Ectodermal cell (in vitro differentiated cells): Measurements from ENCODE around the gene GAB1.

Experiments
- H3K27ac ChIP-seq: 2 replicates; pipeline ENCODE4 v1.7.0; 2013; ENCODE audit warnings: mild to moderate bottlenecking, low read depth, low read length; ENCODE audit not compliant: insufficient read depth, poor library complexity, severe bottlenecking
- H3K27me3 ChIP-seq: 2 replicates; pipeline ENCODE4 v1.7.0; 2013; ENCODE audit warnings: mild to moderate bottlenecking, low read length; ENCODE audit not compliant: insufficient read depth, control insufficient read depth, poor library complexity, severe bottlenecking
- H3K36me3 ChIP-seq: one replicate; pipeline ENCODE4 v1.7.0; 2013; ENCODE audit warnings: low read length; ENCODE audit not compliant: control insufficient read depth, insufficient read depth
- H3K4me1 ChIP-seq: one replicate; pipeline ENCODE4 v1.7.0; 2013; ENCODE audit warnings: low read length; ENCODE audit not compliant: control insufficient read depth, insufficient read depth
- H3K4me3 ChIP-seq: 2 replicates; pipeline ENCODE4 v1.7.0; 2013; ENCODE audit warnings: low read depth, low read length, control low read depth; ENCODE audit not compliant: insufficient read depth
- H3K9me3 ChIP-seq: 2 replicates; pipeline ENCODE4 v1.7.0; 2013; ENCODE audit warnings: mild to moderate bottlenecking, low read length, moderate library complexity; ENCODE audit not compliant: control insufficient read depth
- WGBS, 2 experiments: methylation state at CpG; one replicate each; pipeline ENCODE4 v1.1.7; 2013; ENCODE audit warnings: missing lambda C conversion rate in 2 of 2; 5-methylcytosine and 5-hydroxymethylcytosine counted together

GAB1 gene

GRCh38 chr4:143357161-143357845, 20.6 kb downstream of the GAB1 start:
- WGBS, 2 experiments: 95 to 100% methylated on average over 1 of the region's 1 CpG
- H3K4me3 ChIP-seq: no peak overlapping the region
- peaks cover 8% of the 10 kb centered on the region for H3K4me1 ChIP-seq
- H3K27me3 ChIP-seq: no peaks in the 10 kb centered on the region
- no peaks in the 10 kb centered on the region for H3K9me3 ChIP-seq
- no peaks in the 10 kb centered on the region for H3K36me3 ChIP-seq
- no peak overlapping the region for H3K27ac ChIP-seq

- no peak overlapping the region for H3K4me3 ChIP-seq
- H3K27me3 ChIP-seq: no peaks in the 10 kb centered on the region
- no peaks in the 10 kb centered on the region for H3K9me3 ChIP-seq
- no peaks in the 10 kb centered on the region for H3K36me3 ChIP-seq
- WGBS, 2 experiments: 89 to 94% methylated on average over 2 of the region's 3 CpGs
- H3K4me1 ChIP-seq: peaks cover 8% of the 10 kb centered on the region
- no peak overlapping the region for H3K27ac ChIP-seq
Measured at GRCh38 chr4:143358419-143358818, 21.7 kb downstream of the GAB1 start.

- H3K36me3 ChIP-seq: no peaks in the 10 kb centered on the region
- no peak overlapping the region for H3K4me3 ChIP-seq
- WGBS, 2 experiments: 82 to 90% methylated on average over 6 of the region's 6 CpGs
- H3K9me3 ChIP-seq: no peaks in the 10 kb centered on the region
- no peak overlapping the region for H3K27ac ChIP-seq
- no peaks in the 10 kb centered on the region for H3K27me3 ChIP-seq
- peaks cover 8% of the 10 kb centered on the region for H3K4me1 ChIP-seq
Measured at GRCh38 chr4:143358923-143359643, 22.4 kb downstream of the GAB1 start.

- Histone ChIP-seq H3K4me1 (peaks cover 8% of the 10 kb centered on the region), H3K27ac (no peak overlapping the region), H3K36me3 (no peaks in the 10 kb centered on the region), H3K4me3 (no peak overlapping the region), H3K9me3 (no peaks in the 10 kb centered on the region), H3K27me3 (no peaks in the 10 kb centered on the region)
- 81% methylated on average over 1 of the region's 1 CpG for WGBS, 2 experiments
Measured at GRCh38 chr4:143359644-143360193, 23.0 kb downstream of the GAB1 start.

GRCh38 chr4:143360838-143361625, 24.4 kb downstream of the GAB1 start:
- no peaks in the 10 kb centered on the region for H3K9me3 ChIP-seq
- 86 to 100% methylated on average over 1 of the region's 1 CpG for WGBS, 2 experiments
- H3K4me3 ChIP-seq: no peak overlapping the region
- no peak overlapping the region for H3K27ac ChIP-seq
- no peaks in the 10 kb centered on the region for H3K36me3 ChIP-seq
- H3K4me1 ChIP-seq: no peaks in the 10 kb centered on the region
- H3K27me3 ChIP-seq: no peaks in the 10 kb centered on the region

GRCh38 chr4:143362349-143363046, 25.8 kb downstream of the GAB1 start:
- Histone ChIP-seq H3K4me3 (no peak overlapping the region), H3K4me1 (no peaks in the 10 kb centered on the region), H3K36me3 (no peaks in the 10 kb centered on the region), H3K9me3 (no peaks in the 10 kb centered on the region), H3K27me3 (no peaks in the 10 kb centered on the region), H3K27ac (no peak overlapping the region)
- 91% methylated on average over 5 of the region's 5 CpGs for WGBS, 2 experiments

GRCh38 chr4:143363332-143363731, 26.7 kb downstream of the GAB1 start:
- H3K36me3 ChIP-seq: no peaks in the 10 kb centered on the region
- no peak overlapping the region for H3K27ac ChIP-seq
- no peak overlapping the region for H3K4me3 ChIP-seq
- WGBS, 2 experiments: 96 to 98% methylated on average over 3 of the region's 3 CpGs
- H3K9me3 ChIP-seq: no peaks in the 10 kb centered on the region
- H3K27me3 ChIP-seq: no peaks in the 10 kb centered on the region
- no peaks in the 10 kb centered on the region for H3K4me1 ChIP-seq

GRCh38 chr4:143364063-143364462, 27.4 kb downstream of the GAB1 start:
- Histone ChIP-seq H3K4me3 (no peak overlapping the region), H3K27me3 (no peaks in the 10 kb centered on the region), H3K4me1 (no peaks in the 10 kb centered on the region), H3K9me3 (no peaks in the 10 kb centered on the region), H3K27ac (no peak overlapping the region), H3K36me3 (no peaks in the 10 kb centered on the region)
- 92% methylated on average over 5 of the region's 5 CpGs for WGBS, 2 experiments

GRCh38 chr4:143367863-143368262, 31.2 kb downstream of the GAB1 start:
- H3K9me3 ChIP-seq: no peaks in the 10 kb centered on the region
- WGBS, 2 experiments: 92 to 95% methylated on average over 5 of the region's 5 CpGs
- no peaks in the 10 kb centered on the region for H3K4me1 ChIP-seq
- H3K27me3 ChIP-seq: no peaks in the 10 kb centered on the region
- H3K4me3 ChIP-seq: no peak overlapping the region
- H3K36me3 ChIP-seq: no peaks in the 10 kb centered on the region
- no peak overlapping the region for H3K27ac ChIP-seq
